B cell (primary cell): ENCODE measurements around the gene PCDH8. TPM values are rescaled to one million over a fixed set of nuclear protein-coding genes. Genes with fewer than 3 reads are reported as not detected.

Experiments
- ATAC-seq: fragments of 200-7000 bp; cut with Tn5 transposase; one replicate; pipeline ENCODE4 v1.10.0; 2021; ENCODE audit warnings: low read depth, mild to moderate bottlenecking, moderate number of reproducible peaks, moderate library complexity
- CTCF ChIA-PET: fragments of 350-600 bp; sonication (Branson Sonifier 250); formaldehyde crosslinking; loops from one replicate; lab custom pipeline; 2021; ENCODE audit warnings: antibody characterized with exemption, inconsistent platforms; lab: Charles Lee
- POLR2A ChIA-PET: fragments of 350-600 bp; sonication (Branson Sonifier 250); formaldehyde crosslinking; loops from one replicate; lab custom pipeline; 2021; ENCODE audit warnings: antibody characterized with exemption; lab: Charles Lee
- DNase-seq: peaks from one replicate; pipeline ENCODE4 v3.0.0; 2013
- H2AFZ ChIP-seq: 2 replicates; pipeline ENCODE4 v1.6.1; 2012; ENCODE audit warnings: mild to moderate bottlenecking, low read depth, low read length; ENCODE audit not compliant: insufficient read depth, poor library complexity, severe bottlenecking
- H3K27ac ChIP-seq, 2 donors: 1 replicate in 1 of 2; 2 replicates in 1 of 2; pipeline ENCODE4 v1.5.1; 2012 to 2013; ENCODE audit warnings: low read length in 2 of 2, mild to moderate bottlenecking in 2 of 2, moderate library complexity in 1 of 2
- H3K27me3 ChIP-seq, 4 experiments: fragments of 200-600 bp in 1 of 4; sonication (generic) in 1 of 4; replicated peaks in 1 of 4; 1 replicate in 2 of 4; 2 replicates in 2 of 4; pipeline versions ENCODE4 v1.6.1 to v1.7.0; 2013 to 2016; ENCODE audit warnings: low read length in 3 of 4, mild to moderate bottlenecking in 2 of 4, mixed read lengths in 1 of 4, moderate library complexity in 1 of 4; ENCODE audit not compliant: insufficient read depth in 4 of 4, control insufficient read depth in 3 of 4; ENCODE audit errors: control extremely low read depth in 1 of 4
- H3K36me3 ChIP-seq, 2 experiments: replicated peaks in 1 of 2; 1 replicate in 1 of 2; 2 replicates in 1 of 2; pipeline versions ENCODE4 v1.6.1 to v1.7.1; 2013; ENCODE audit warnings: low read length in 1 of 2; ENCODE audit not compliant: insufficient read depth in 2 of 2, control insufficient read depth in 1 of 2; ENCODE audit errors: control extremely low read depth in 1 of 2, extremely low read depth in 1 of 2
- H3K4me1 ChIP-seq, 2 donors: fragments of 200-600 bp in 1 of 2; sonication (generic) in 1 of 2; 1 replicate in 1 of 2; 2 replicates in 1 of 2; pipeline versions ENCODE4 v1.5.1 to v1.6.1; 2013 to 2017; ENCODE audit warnings: low read length in 2 of 2; ENCODE audit not compliant: control insufficient read depth in 2 of 2, insufficient read depth in 2 of 2
- H3K4me2 ChIP-seq: replicated peaks from 2 replicates; pipeline ENCODE3; 2012; ENCODE audit warnings: mild to moderate bottlenecking, low read depth, low read length; ENCODE audit not compliant: poor library complexity, severe bottlenecking
- H3K4me3 ChIP-seq, 5 experiments: fragments of 200-600 bp in 1 of 5; sonication (generic) in 1 of 5; 1 replicate in 3 of 5; 2 replicates in 2 of 5; pipeline versions ENCODE4 v1.5.1 to v1.7.0; 2011 to 2016; ENCODE audit warnings: low read length in 4 of 5, mild to moderate bottlenecking in 4 of 5, low read depth in 2 of 5, control low read depth in 1 of 5, moderate library complexity in 1 of 5; ENCODE audit not compliant: insufficient read depth in 1 of 5; ENCODE audit errors: control extremely low read depth in 1 of 5, extremely low read depth in 1 of 5
- H3K79me2 ChIP-seq: fragments of 200-600 bp; sonication (generic); one replicate; pipeline ENCODE4 v1.6.0; 2016; ENCODE audit warnings: low read length; ENCODE audit not compliant: control insufficient read depth, insufficient read depth
- H3K9ac ChIP-seq: fragments of 200-600 bp; sonication (generic); 2 replicates; pipeline ENCODE4 v1.6.1; 2017; ENCODE audit warnings: mild to moderate bottlenecking, low read length, moderate library complexity
- H3K9me3 ChIP-seq, 3 donors: one replicate each; pipeline versions ENCODE4 v1.6.1 to v1.7.1; 2013; ENCODE audit warnings: low read length in 2 of 3; ENCODE audit not compliant: control insufficient read depth in 2 of 3, insufficient read depth in 1 of 3; ENCODE audit errors: control extremely low read depth in 1 of 3
- H4K20me1 ChIP-seq: 2 replicates; pipeline ENCODE4 v1.6.0; 2012; ENCODE audit warnings: mild to moderate bottlenecking, low read length; ENCODE audit not compliant: insufficient read depth, control insufficient read depth, poor library complexity, severe bottlenecking
- H3K27ac Mint-ChIP-seq: one replicate; pipeline ENCODE4 v1.8.0; 2021; ENCODE audit warnings: mixed read lengths
- H3K27me3 Mint-ChIP-seq: one replicate; pipeline ENCODE4 v1.8.0; 2021; ENCODE audit warnings: mixed read lengths
- H3K4me1 Mint-ChIP-seq: one replicate; pipeline ENCODE4 v1.8.0; 2021; ENCODE audit warnings: mixed read lengths
- H3K4me3 Mint-ChIP-seq: one replicate; pipeline ENCODE4 v1.8.0; 2021; ENCODE audit warnings: mixed read lengths
- H3K9me3 Mint-ChIP-seq: one replicate; pipeline ENCODE4 v1.8.0; 2022; ENCODE audit warnings: mixed read lengths; ENCODE audit not compliant: insufficient read depth
- EZH2 ChIP-seq: IDR thresholded peaks from 2 replicates; pipeline ENCODE4 v1.6.1; 2012; ENCODE audit warnings: borderline replicate concordance, low read depth, mild to moderate bottlenecking, moderate library complexity, low read length; ENCODE audit not compliant: insufficient read depth, poor library complexity, severe bottlenecking
- WGBS: methylation state at CpG from one replicate; pipeline ENCODE4 v1.1.5; 2013; ENCODE audit warnings: missing lambda C conversion rate; ENCODE audit not compliant: insufficient coverage; 5-methylcytosine and 5-hydroxymethylcytosine counted together
- intact Hi-C: fragments of 100-400 bp; cut with micrococcal nuclease; formaldehyde crosslinking; loops from one replicate; pipeline ENCODE4 v1.10.0; 2022
- polyA plus RNA-seq: library from polyadenylated mRNA; depleted of rRNA; stranded (reverse); fragments of >200 nt; gene quantifications from 2 replicates; pipeline ENCODE4 v1.2.3, GENCODE V29; 2012
- total RNA-seq, 2 donors: library from RNA; stranded (reverse); fragments of 120-200 nt in 1 of 2; gene quantifications; 1 replicate in 1 of 2; 2 replicates in 1 of 2; pipeline versions ENCODE4 v1.2.3 to v1.2.4, GENCODE V29; 2013 to 2022
- TF ChIP-seq, protein P1 (sequence below): fragments of 200-600 bp; IDR thresholded peaks from one replicate; pipeline ENCODE4 v1.8.0; 2022; ENCODE audit warnings: antibody characterized with exemption, mild to moderate bottlenecking

Gene PCDH8
- total and polyA plus RNA-seq, 2 donors (not counting 1 experiment from before 2014, with no cell fraction given): not detected

DNA sequence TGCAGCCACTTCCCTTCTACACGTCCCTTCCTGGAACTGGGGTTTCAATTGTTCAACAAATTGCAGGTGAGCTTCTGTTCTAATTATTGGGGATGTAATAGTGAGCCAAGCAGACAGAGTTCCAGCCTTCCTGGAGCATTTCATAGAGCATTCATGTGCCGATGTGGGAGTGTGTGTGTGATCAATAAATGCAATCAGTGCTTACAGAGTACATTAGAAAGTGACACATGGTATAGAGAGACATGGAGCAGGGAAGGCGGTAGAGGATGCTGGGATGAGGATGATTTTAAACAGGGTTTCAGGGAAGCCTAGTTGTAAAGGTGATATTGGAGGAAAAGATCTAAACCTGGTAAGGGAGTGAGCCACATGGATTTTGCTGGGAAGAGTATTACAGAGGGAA lies 21.7 kb upstream of the PCDH8 start:
- Histone ChIP-seq H3K9me3 (peaks cover 0 to 6% (median 4%) of the 10 kb centered on the region in 3 donors), H3K4me2 (no peak overlapping the region), H3K36me3 (no peaks in the 10 kb centered on the region), H3K27ac (no peak overlapping the region), H3K9ac (no peak overlapping the region), H2AFZ (no peak overlapping the region), H3K4me3 (no peak overlapping the region), H4K20me1 (no peaks in the 10 kb centered on the region), H3K79me2 (no peaks in the 10 kb centered on the region), H3K27me3 (peaks cover 0 to 3% (median 0%) of the 10 kb centered on the region in 4 experiments), H3K4me1 (no peaks in the 10 kb centered on the region)
- no peak overlapping the region for H3K4me3 Mint-ChIP-seq
- no peak for ATAC-seq
- ChIA-PET POLR2A (no interaction called here), CTCF (no interaction called here)
- DNase-seq: no peak
- no peaks in the 10 kb centered on the region for H3K4me1 Mint-ChIP-seq
- no peaks in the 10 kb centered on the region for H3K9me3 Mint-ChIP-seq
- H3K27ac Mint-ChIP-seq: no peak overlapping the region
- intact Hi-C loops: no loop called here
- 100% methylated on average over 2 of the region's 3 CpGs for WGBS
- H3K27me3 Mint-ChIP-seq: peaks cover 5% of the 10 kb centered on the region
- no peak for TF ChIP-seq EZH2
- TF ChIP-seq, protein P1, sequence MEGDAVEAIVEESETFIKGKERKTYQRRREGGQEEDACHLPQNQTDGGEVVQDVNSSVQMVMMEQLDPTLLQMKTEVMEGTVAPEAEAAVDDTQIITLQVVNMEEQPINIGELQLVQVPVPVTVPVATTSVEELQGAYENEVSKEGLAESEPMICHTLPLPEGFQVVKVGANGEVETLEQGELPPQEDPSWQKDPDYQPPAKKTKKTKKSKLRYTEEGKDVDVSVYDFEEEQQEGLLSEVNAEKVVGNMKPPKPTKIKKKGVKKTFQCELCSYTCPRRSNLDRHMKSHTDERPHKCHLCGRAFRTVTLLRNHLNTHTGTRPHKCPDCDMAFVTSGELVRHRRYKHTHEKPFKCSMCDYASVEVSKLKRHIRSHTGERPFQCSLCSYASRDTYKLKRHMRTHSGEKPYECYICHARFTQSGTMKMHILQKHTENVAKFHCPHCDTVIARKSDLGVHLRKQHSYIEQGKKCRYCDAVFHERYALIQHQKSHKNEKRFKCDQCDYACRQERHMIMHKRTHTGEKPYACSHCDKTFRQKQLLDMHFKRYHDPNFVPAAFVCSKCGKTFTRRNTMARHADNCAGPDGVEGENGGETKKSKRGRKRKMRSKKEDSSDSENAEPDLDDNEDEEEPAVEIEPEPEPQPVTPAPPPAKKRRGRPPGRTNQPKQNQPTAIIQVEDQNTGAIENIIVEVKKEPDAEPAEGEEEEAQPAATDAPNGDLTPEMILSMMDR: no peak

GRCh38 chr13:52869621-52870020 lies 21.2 kb upstream of the PCDH8 start:
- no peak overlapping the region for H3K9ac ChIP-seq
- no peaks in the 10 kb centered on the region for H3K79me2 ChIP-seq
- intact Hi-C loops: no loop called here
- H3K27ac ChIP-seq: no peak overlapping the region
- no peak overlapping the region for H2AFZ ChIP-seq
- no peaks in the 10 kb centered on the region for H3K4me1 ChIP-seq
- no peak overlapping the region for H3K4me2 ChIP-seq
- peaks cover 0 to 3% (median 0%) of the 10 kb centered on the region in 4 experiments for H3K27me3 ChIP-seq
- DNase-seq (no peak), ATAC-seq (no peak)
- H3K27me3 Mint-ChIP-seq: peaks cover 5% of the 10 kb centered on the region
- H3K4me3 Mint-ChIP-seq: no peak overlapping the region
- H3K36me3 ChIP-seq: no peaks in the 10 kb centered on the region
- H3K9me3 ChIP-seq: peaks cover 0 to 5% (median 0%) of the 10 kb centered on the region in 3 donors
- no peaks in the 10 kb centered on the region for H3K9me3 Mint-ChIP-seq
- WGBS: 79% methylated on average over 3 of the region's 4 CpGs
- no peak overlapping the region for H3K4me3 ChIP-seq
- ChIA-PET CTCF (interaction anchor here (0.8 to 0.9 kb wide), 2 partner anchors 9 to 99 kb away, joined by 3 read pairs; no protein-coding TSS in a partner anchor), POLR2A (no interaction called here)
- no peak overlapping the region for H3K27ac Mint-ChIP-seq
- no peaks in the 10 kb centered on the region for H4K20me1 ChIP-seq
- TF ChIP-seq EZH2: no peak
- TF ChIP-seq, protein P1: no peak
- H3K4me1 Mint-ChIP-seq: no peaks in the 10 kb centered on the region
